ENCODE data around the gene KIF1A.

Gene KIF1A

GRCh38 chr2:240819858-240820606, at the start of gene KIF1A:
KIF1A (minus strand) TSS chr2:240820219; CDS start chr2:240797752, 22,467 bp downstream.
- peak; percentile 68 for DNase-seq

GRCh38 chr2:240869109-240869955, 49.3 kb upstream of the KIF1A start:
- no peak for DNase-seq

GRCh38 chr2:240868286-240869108, 48.5 kb upstream of the KIF1A start, which contains the start of gene AGXT:
AGXT (plus strand) TSS chr2:240868824; CDS start chr2:240868866, 42 bp downstream.
- no peak for DNase-seq

GRCh38 chr2:240865391-240865790, 45.4 kb upstream of the KIF1A start:
- DNase-seq = no peak

GRCh38 chr2:240864475-240864874, 44.5 kb upstream of the KIF1A start:
- no peak for DNase-seq

- no peak for DNase-seq
Measured at GRCh38 chr2:240861547-240861946, 41.5 kb upstream of the KIF1A start.

GRCh38 chr2:240858871-240859270, 38.9 kb upstream of the KIF1A start:
- no peak for DNase-seq

- no peak for DNase-seq
Measured at GRCh38 chr2:240858321-240858720, 38.3 kb upstream of the KIF1A start.

- no peak for DNase-seq
Measured at GRCh38 chr2:240857039-240858008, 37.3 kb upstream of the KIF1A start.

GRCh38 chr2:240856151-240856980, 36.3 kb upstream of the KIF1A start:
- DNase-seq = no peak

GRCh38 chr2:240855670-240856069, 35.7 kb upstream of the KIF1A start:
- DNase-seq = no peak

GRCh38 chr2:240852671-240853314, 32.8 kb upstream of the KIF1A start:
- DNase-seq = no peak

GRCh38 chr2:240851078-240851991, 31.3 kb upstream of the KIF1A start:
- DNase-seq = peak; percentile 16

GRCh38 chr2:240850756-240851077, 30.7 kb upstream of the KIF1A start:
- no peak for DNase-seq

- no peak for DNase-seq
Measured at GRCh38 chr2:240850026-240850425, 30.0 kb upstream of the KIF1A start.

GRCh38 chr2:240848900-240849680, 29.1 kb upstream of the KIF1A start:
- no peak for DNase-seq

- no peak for DNase-seq
Measured at GRCh38 chr2:240847817-240848216, 27.8 kb upstream of the KIF1A start.

- DNase-seq = no peak
Measured at GRCh38 chr2:240846873-240847595, 27.0 kb upstream of the KIF1A start.
